Activated naive CD4-positive, alpha-beta T cell treated with anti-CD3 and anti-CD28 coated beads for 36 hours (primary cell): ENCODE results near the gene ZPR1. TPM values are rescaled to one million over a fixed set of nuclear protein-coding genes. Genes with fewer than 3 reads are reported as not detected.
"Not testable (repeated sequence)": the region's sequence is repeated elsewhere in the genome, so short reads cannot be mapped to it uniquely, and the experiment has no call there.

Experiments used
- CTCF ChIA-PET: fragments of 350-600 bp; sonication (Branson Sonifier 250); formaldehyde crosslinking; loops from one replicate; lab custom pipeline; 2021; ENCODE audit warnings: antibody characterized with exemption; lab: Charles Lee
- DNase-seq: peaks from one replicate; pipeline ENCODE4 v3.0.0-alpha.2; 2020
- H3K27ac Mint-ChIP-seq: one replicate; pipeline ENCODE4 v1.8.0; 2021; ENCODE audit warnings: mild to moderate bottlenecking, mixed read lengths
- H3K27me3 Mint-ChIP-seq: one replicate; pipeline ENCODE4 v1.8.0; 2021; ENCODE audit warnings: low read depth, mixed read lengths
- H3K36me3 Mint-ChIP-seq: one replicate; pipeline ENCODE4 v1.8.0; 2021; ENCODE audit warnings: low read depth, mixed read lengths
- H3K4me1 Mint-ChIP-seq: one replicate; pipeline ENCODE4 v1.8.0; 2021; ENCODE audit warnings: low read depth, mixed read lengths
- H3K4me3 Mint-ChIP-seq: one replicate; pipeline ENCODE4 v1.8.0; 2021; ENCODE audit warnings: mild to moderate bottlenecking, moderate library complexity, mixed read lengths
- H3K9me3 Mint-ChIP-seq: one replicate; pipeline ENCODE4 v1.8.0; 2021; ENCODE audit warnings: mixed read lengths
- intact Hi-C: fragments of 100-400 bp; cut with micrococcal nuclease; formaldehyde crosslinking; loops from one replicate; pipeline ENCODE4 v1.15.1; 2023
- total RNA-seq, 2 experiments: library from RNA; stranded (reverse); gene quantifications; one replicate each; pipeline ENCODE4 v1.2.3, GENCODE V29; 2021

Gene ZPR1
- total RNA-seq, 2 experiments from 2014 or later, result 87.2 to 87.8 TPM

- CTCF ChIA-PET, result interaction anchor here (1.0 to 5.0 kb wide), 4 partner anchors 17 to 80 kb away, joined by 3 to 21 read pairs (median 3); partner anchors contain the start of gene APOA5
- H3K36me3 Mint-ChIP-seq, result peaks cover 30% of the 10 kb centered on the region
- no peaks in the 10 kb centered on the region for H3K27me3 Mint-ChIP-seq
- peaks cover 59% of the 10 kb centered on the region for H3K4me1 Mint-ChIP-seq
- intact Hi-C loops, result loop anchor here (10.0 kb wide), 1 partner anchor 1040 kb away; no protein-coding TSS in a partner anchor
- DNase-seq, result no peak
- H3K4me3 Mint-ChIP-seq, result no peak overlapping the region
- H3K27ac Mint-ChIP-seq, result no peak overlapping the region
- H3K9me3 Mint-ChIP-seq, result no peaks in the 10 kb centered on the region
Observed at GRCh38 chr11:116774661-116775060, 13.2 kb downstream of the ZPR1 start.

GRCh38 chr11:116773203-116774097 is 14.4 kb downstream of the ZPR1 start:
- H3K4me3 Mint-ChIP-seq, result peak overlapping the region; percentile 99
- no peaks in the 10 kb centered on the region for H3K27me3 Mint-ChIP-seq
- DNase-seq, result no peak
- CTCF ChIA-PET, result interaction anchor here (1.3 to 5.0 kb wide), 3 partner anchors 13 to 81 kb away, joined by 3 to 21 read pairs (median 5); no protein-coding TSS in a partner anchor
- H3K27ac Mint-ChIP-seq, result peak overlapping the region; percentile 97
- intact Hi-C loops, result loop anchor here (1.0 to 10.0 kb wide), 9 partner anchors 15 to 1041 kb away; partner anchors contain the start of genes CEP164, PAFAH1B2, PCSK7 and RNF214
- peaks cover 53% of the 10 kb centered on the region for H3K4me1 Mint-ChIP-seq
- no peaks in the 10 kb centered on the region for H3K9me3 Mint-ChIP-seq
- H3K36me3 Mint-ChIP-seq, result peaks cover 25% of the 10 kb centered on the region

GRCh38 chr11:116772443-116773202 is 15.2 kb downstream of the ZPR1 start, which contains the start of gene BUD13:
Gene BUD13 (minus strand): TSS chr11:116772987. CDS start chr11:116772964, 23 bp downstream.
- Mint-ChIP-seq H3K4me1 (peaks cover 48% of the 10 kb centered on the region), H3K4me3 (peak within 1 kb of the TSS; percentile 99), H3K9me3 (no peaks in the 10 kb centered on the region), H3K36me3 (peaks cover 19% of the 10 kb centered on the region), H3K27ac (peak within 1 kb of the TSS; percentile 97), H3K27me3 (no peaks in the 10 kb centered on the region)
- intact Hi-C loops, result loop anchor here (1.0 to 10.0 kb wide), 11 partner anchors 8 to 1042 kb away; partner anchors contain the start of genes CEP164, PAFAH1B2, PCSK7 and RNF214
- CTCF ChIA-PET, result interaction anchor here (0.6 to 5.0 kb wide), 5 partner anchors 14 to 408 kb away, joined by 3 to 21 read pairs (median 5); no protein-coding TSS in a partner anchor
- DNase-seq, result peak; percentile 96

GRCh38 chr11:116771935-116772334 is 15.9 kb downstream of the ZPR1 start:
- H3K4me1 Mint-ChIP-seq, result peaks cover 43% of the 10 kb centered on the region
- intact Hi-C loops, result loop anchor here (1.0 to 10.0 kb wide), 6 partner anchors 8 to 1043 kb away; partner anchors contain the start of genes SIDT2 and SIK3

GRCh38 chr11:116762132-116762531 is 25.7 kb downstream of the ZPR1 start:
- H3K4me3 Mint-ChIP-seq, result no peak overlapping the region
- peaks cover 45% of the 10 kb centered on the region for H3K36me3 Mint-ChIP-seq
- no peaks in the 10 kb centered on the region for H3K27me3 Mint-ChIP-seq
- H3K4me1 Mint-ChIP-seq, result peaks cover 6% of the 10 kb centered on the region
- no peak overlapping the region for H3K27ac Mint-ChIP-seq
- DNase-seq, result no peak
- intact Hi-C loops, result no loop called here
- H3K9me3 Mint-ChIP-seq, result no peaks in the 10 kb centered on the region
- CTCF ChIA-PET, result interaction anchor here (2.2 kb wide), 1 partner anchor 30 kb away, joined by 7 read pairs; no protein-coding TSS in a partner anchor

More at GRCh38 chr11:116771935-116772334, 15.9 kb downstream of the ZPR1 start:
- Mint-ChIP-seq H3K4me3 (peak overlapping the region; percentile 99), H3K27ac (peak overlapping the region; percentile 97), H3K36me3 (peaks cover 14% of the 10 kb centered on the region), H3K27me3 (no peaks in the 10 kb centered on the region), H3K9me3 (no peaks in the 10 kb centered on the region)
- no peak for DNase-seq
- CTCF ChIA-PET, result interaction anchor here (1.5 to 5.0 kb wide), 3 partner anchors 63 to 455 kb away, joined by 4 to 21 read pairs (median 5); no protein-coding TSS in a partner anchor

GRCh38 chr11:116756044-116756443 is 31.8 kb downstream of the ZPR1 start:
- H3K4me3 Mint-ChIP-seq, DNase-seq, H3K27ac Mint-ChIP-seq, H3K27me3 Mint-ChIP-seq, intact Hi-C loops, H3K9me3 Mint-ChIP-seq, CTCF ChIA-PET, H3K4me1 Mint-ChIP-seq: not testable (repeated sequence)
- H3K36me3 Mint-ChIP-seq, result peaks cover 41% of the 10 kb centered on the region

GRCh38 chr11:116750070-116750718 is 37.6 kb downstream of the ZPR1 start:
- DNase-seq, result no peak

GRCh38 chr11:116742104-116742503 is 45.7 kb downstream of the ZPR1 start:
- CTCF ChIA-PET, result interaction anchor here (1.7 kb wide), 2 partner anchors 9 to 94 kb away, joined by 5 to 6 read pairs; no protein-coding TSS in a partner anchor
- no peak overlapping the region for H3K27ac Mint-ChIP-seq
- intact Hi-C loops, result no loop called here
- H3K4me3 Mint-ChIP-seq, result no peak overlapping the region
- H3K36me3 Mint-ChIP-seq, result peaks cover 3% of the 10 kb centered on the region
- DNase-seq, result no peak
- H3K4me1 Mint-ChIP-seq, result no peaks in the 10 kb centered on the region
- H3K9me3 Mint-ChIP-seq, result no peaks in the 10 kb centered on the region
- H3K27me3 Mint-ChIP-seq, result no peaks in the 10 kb centered on the region

More at GRCh38 chr11:116750070-116750718, 37.6 kb downstream of the ZPR1 start:
- H3K9me3 Mint-ChIP-seq, result no peaks in the 10 kb centered on the region
- intact Hi-C loops, result no loop called here
- no peaks in the 10 kb centered on the region for H3K27me3 Mint-ChIP-seq
- H3K36me3 Mint-ChIP-seq, result peaks cover 17% of the 10 kb centered on the region
- H3K27ac Mint-ChIP-seq, result no peak overlapping the region
- no peak overlapping the region for H3K4me3 Mint-ChIP-seq
- CTCF ChIA-PET, result interaction anchor here (2.5 kb wide), 1 partner anchor 18 kb away, joined by 8 read pairs; no protein-coding TSS in a partner anchor
- no peaks in the 10 kb centered on the region for H3K4me1 Mint-ChIP-seq

- H3K36me3 Mint-ChIP-seq, result no peaks in the 10 kb centered on the region
- H3K27me3 Mint-ChIP-seq, result no peaks in the 10 kb centered on the region
- H3K4me3 Mint-ChIP-seq, result no peak overlapping the region
- no peak overlapping the region for H3K27ac Mint-ChIP-seq
- intact Hi-C loops, result no loop called here
- H3K4me1 Mint-ChIP-seq, result no peaks in the 10 kb centered on the region
- CTCF ChIA-PET, result interaction anchor here (1.7 kb wide), 1 partner anchor 8 kb away, joined by 5 read pairs; no protein-coding TSS in a partner anchor
- no peaks in the 10 kb centered on the region for H3K9me3 Mint-ChIP-seq
- no peak for DNase-seq
Observed at GRCh38 chr11:116740741-116741140, 47.1 kb downstream of the ZPR1 start.

- CTCF ChIA-PET, result interaction anchor here (0.6 kb wide), 2 partner anchors 360 to 366 kb away, joined by 5 read pairs; no protein-coding TSS in a partner anchor
- DNase-seq, result no peak
- Mint-ChIP-seq H3K4me3 (no peak overlapping the region), H3K4me1 (no peaks in the 10 kb centered on the region), H3K36me3 (no peaks in the 10 kb centered on the region), H3K9me3 (no peaks in the 10 kb centered on the region), H3K27me3 (no peaks in the 10 kb centered on the region), H3K27ac (no peak overlapping the region)
- intact Hi-C loops, result no loop called here
Observed at GRCh38 chr11:116738975-116739374, 48.8 kb downstream of the ZPR1 start.

GRCh38 chr11:116736763-116737162 is 51.1 kb downstream of the ZPR1 start:
- Mint-ChIP-seq H3K27me3 (no peaks in the 10 kb centered on the region), H3K4me1 (peaks cover 10% of the 10 kb centered on the region), H3K9me3 (no peaks in the 10 kb centered on the region), H3K27ac (no peak overlapping the region), H3K36me3 (no peaks in the 10 kb centered on the region), H3K4me3 (no peak overlapping the region)
- peak; percentile 16 for DNase-seq
- intact Hi-C loops, result no loop called here
- CTCF ChIA-PET, result no interaction called here
